Vagina (tissue), 2 donors: ENCODE measurements around the gene SMARCC1. TPM values are rescaled to one million over a fixed set of nuclear protein-coding genes. Genes with fewer than 3 reads are reported as not detected.

Experiments
- DNase-seq, 2 donors: peaks; one replicate each; pipeline ENCODE4 v3.0.0-alpha.2; 2017; ENCODE audit errors: extremely low spot score in 2 of 2
- H3K27ac ChIP-seq: fragments of 200-600 bp; sonication (generic); one replicate; pipeline ENCODE4 v1.5.1; 2019
- H3K27me3 ChIP-seq: fragments of 200-600 bp; sonication (generic); one replicate; pipeline ENCODE4 v1.5.1; 2019
- H3K36me3 ChIP-seq, 2 donors: fragments of 200-600 bp; sonication (generic); one replicate each; pipeline ENCODE4 v1.5.1; 2017 to 2019
- H3K4me1 ChIP-seq: fragments of 200-600 bp; sonication (generic); one replicate; pipeline ENCODE4 v1.5.1; 2019
- H3K4me3 ChIP-seq, 2 donors: fragments of 200-600 bp; sonication (generic); 1 replicate in 1 of 2; 2 replicates in 1 of 2; pipeline ENCODE4 v1.5.1; 2016 to 2019
- H3K9me3 ChIP-seq: fragments of 200-600 bp; sonication (generic); one replicate; pipeline ENCODE4 v1.5.1; 2019
- CTCF ChIP-seq, 3 experiments: fragments of 450-650 bp in 2 of 3; fragments of 200-600 bp in 1 of 3; sonication (generic) in 1 of 3; IDR thresholded peaks; one replicate each; pipeline ENCODE4 v1.5.1; 2017 to 2019; ENCODE audit warnings: antibody characterized with exemption in 3 of 3, mild to moderate bottlenecking in 2 of 3, moderate library complexity in 2 of 3
- POLR2A ChIP-seq, 2 donors: fragments of 450-650 bp; IDR thresholded peaks; one replicate each; pipeline ENCODE4 v1.6.1; 2017; ENCODE audit warnings: antibody characterized with exemption in 2 of 2, mild to moderate bottlenecking in 2 of 2, moderate library complexity in 2 of 2
- POLR2AphosphoS5 ChIP-seq, 2 donors: sonication (generic); formaldehyde crosslinking; IDR thresholded peaks; one replicate each; pipeline ENCODE4 v1.9.0; 2017; ENCODE audit warnings: antibody characterized with exemption in 2 of 2, mild to moderate bottlenecking in 2 of 2, low read depth in 1 of 2; ENCODE audit not compliant: insufficient read depth in 1 of 2
- intact Hi-C: fragments of 100-400 bp; cut with DNase I; formaldehyde crosslinking; loops from one replicate; pipeline ENCODE4 v1.15.1; 2023
- total RNA-seq: library from RNA; depleted of rRNA; stranded (reverse); fragments of >200 nt; gene quantifications from one replicate; pipeline ENCODE4 v1.2.3, GENCODE V29; 2016

Gene SMARCC1
- total RNA-seq, 1 donor from 2014 or later = 39.0 TPM

- Histone ChIP-seq H3K36me3 (no peaks in the 10 kb centered on the region), H3K9me3 (no peaks in the 10 kb centered on the region), H3K27me3 (no peaks in the 10 kb centered on the region), H3K27ac (peak overlapping the region; percentile 99), H3K4me1 (peaks cover 29% of the 10 kb centered on the region), H3K4me3 (peak overlapping the region; percentile 82 to 83)
- DNase-seq = no peak
- intact Hi-C loops = no loop called here
- TF ChIP-seq POLR2AphosphoS5 (IDR thresholded peaks at IDR 0.05; ENCODE audit: insufficient read depth in 1 of 2, low read depth in 1 of 2) (no peak), POLR2A (IDR thresholded peaks at IDR 0.05) (no peak), CTCF (IDR thresholded peaks at IDR 0.05) (no peak)
These were observed 984 bp upstream of the SMARCC1 start for GRCh38 chr3:47782446-47783308.

GRCh38 chr3:47780741-47781684 is 680 bp downstream of the SMARCC1 start:
- intact Hi-C loops = no loop called here
- peak overlapping the region; percentile 99 for H3K27ac ChIP-seq
- no peaks in the 10 kb centered on the region for H3K36me3 ChIP-seq
- H3K4me3 ChIP-seq = peak overlapping the region; percentile 82 to 83
- TF ChIP-seq CTCF (IDR thresholded peaks at IDR 0.05) (no peak), POLR2A (IDR thresholded peaks at IDR 0.05) (no peak), POLR2AphosphoS5 (IDR thresholded peaks at IDR 0.05; ENCODE audit: insufficient read depth in 1 of 2, low read depth in 1 of 2) (no peak)
- no peak for DNase-seq
- no peaks in the 10 kb centered on the region for H3K9me3 ChIP-seq
- H3K27me3 ChIP-seq = no peaks in the 10 kb centered on the region
- H3K4me1 ChIP-seq = peaks cover 39% of the 10 kb centered on the region

- Histone ChIP-seq H3K36me3 (no peaks in the 10 kb centered on the region), H3K9me3 (no peaks in the 10 kb centered on the region), H3K27me3 (no peaks in the 10 kb centered on the region), H3K27ac (no peak overlapping the region), H3K4me3 (no peak overlapping the region), H3K4me1 (peaks cover 45% of the 10 kb centered on the region)
- DNase-seq = no peak
- TF ChIP-seq POLR2AphosphoS5 (IDR thresholded peaks at IDR 0.05; ENCODE audit: insufficient read depth in 1 of 2, low read depth in 1 of 2) (no peak), CTCF (IDR thresholded peaks at IDR 0.05) (no peak), POLR2A (IDR thresholded peaks at IDR 0.05) (no peak)
- intact Hi-C loops = no loop called here
These were observed 2.9 kb downstream of the SMARCC1 start for GRCh38 chr3:47778746-47779145.

- Histone ChIP-seq H3K4me1 (peaks cover 25% of the 10 kb centered on the region), H3K4me3 (no peak overlapping the region), H3K27ac (no peak overlapping the region), H3K36me3 (peaks cover 0 to 16% of the 10 kb centered on the region in 2 donors), H3K9me3 (no peaks in the 10 kb centered on the region), H3K27me3 (no peaks in the 10 kb centered on the region)
- no peak for DNase-seq
- intact Hi-C loops = no loop called here
- TF ChIP-seq CTCF (IDR thresholded peaks at IDR 0.05) (no peak), POLR2AphosphoS5 (IDR thresholded peaks at IDR 0.05; ENCODE audit: insufficient read depth in 1 of 2, low read depth in 1 of 2) (no peak), POLR2A (IDR thresholded peaks at IDR 0.05) (no peak)
These were observed 8.9 kb downstream of the SMARCC1 start for GRCh38 chr3:47772788-47773187.
